ENCODE results near the gene SEL1L2.

The SEL1L2 gene

DNA sequence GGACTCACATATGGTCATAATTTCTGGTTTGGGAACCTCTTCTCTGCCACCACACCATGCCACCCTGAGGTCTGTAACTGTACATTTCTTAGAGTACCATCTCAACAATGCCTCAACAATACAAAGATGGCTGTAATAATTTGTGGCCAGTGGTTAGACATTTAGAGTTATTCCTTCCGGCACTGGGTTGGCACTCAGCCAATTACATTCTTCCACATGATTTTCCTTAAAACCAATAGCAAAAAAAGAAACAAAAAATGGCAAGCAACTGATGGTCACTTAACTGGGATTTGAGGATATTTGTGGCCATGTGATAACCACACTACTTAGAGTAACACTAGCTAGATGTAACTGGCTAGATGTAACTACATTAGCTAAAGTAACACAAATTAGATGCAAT, 79.9 kb downstream of the SEL1L2 start:
- no peak overlapping the region for H3K27ac ChIP-seq
- no peak overlapping the region for H3K4me3 ChIP-seq (ENCODE audit: low read depth, low read length)
- TF ChIP-seq, protein P1, sequence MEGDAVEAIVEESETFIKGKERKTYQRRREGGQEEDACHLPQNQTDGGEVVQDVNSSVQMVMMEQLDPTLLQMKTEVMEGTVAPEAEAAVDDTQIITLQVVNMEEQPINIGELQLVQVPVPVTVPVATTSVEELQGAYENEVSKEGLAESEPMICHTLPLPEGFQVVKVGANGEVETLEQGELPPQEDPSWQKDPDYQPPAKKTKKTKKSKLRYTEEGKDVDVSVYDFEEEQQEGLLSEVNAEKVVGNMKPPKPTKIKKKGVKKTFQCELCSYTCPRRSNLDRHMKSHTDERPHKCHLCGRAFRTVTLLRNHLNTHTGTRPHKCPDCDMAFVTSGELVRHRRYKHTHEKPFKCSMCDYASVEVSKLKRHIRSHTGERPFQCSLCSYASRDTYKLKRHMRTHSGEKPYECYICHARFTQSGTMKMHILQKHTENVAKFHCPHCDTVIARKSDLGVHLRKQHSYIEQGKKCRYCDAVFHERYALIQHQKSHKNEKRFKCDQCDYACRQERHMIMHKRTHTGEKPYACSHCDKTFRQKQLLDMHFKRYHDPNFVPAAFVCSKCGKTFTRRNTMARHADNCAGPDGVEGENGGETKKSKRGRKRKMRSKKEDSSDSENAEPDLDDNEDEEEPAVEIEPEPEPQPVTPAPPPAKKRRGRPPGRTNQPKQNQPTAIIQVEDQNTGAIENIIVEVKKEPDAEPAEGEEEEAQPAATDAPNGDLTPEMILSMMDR (IDR thresholded peaks at IDR 0.05; ENCODE audit: low read depth, low read length): no peak
- H3K9me3 ChIP-seq (ENCODE audit: severe bottlenecking): no peaks in the 10 kb centered on the region
- H3K27me3 ChIP-seq (ENCODE audit: insufficient read depth, low read depth, severe bottlenecking): no peaks in the 10 kb centered on the region
- DNase-seq: no peak
- H3K36me3 ChIP-seq: no peaks in the 10 kb centered on the region

DNA sequence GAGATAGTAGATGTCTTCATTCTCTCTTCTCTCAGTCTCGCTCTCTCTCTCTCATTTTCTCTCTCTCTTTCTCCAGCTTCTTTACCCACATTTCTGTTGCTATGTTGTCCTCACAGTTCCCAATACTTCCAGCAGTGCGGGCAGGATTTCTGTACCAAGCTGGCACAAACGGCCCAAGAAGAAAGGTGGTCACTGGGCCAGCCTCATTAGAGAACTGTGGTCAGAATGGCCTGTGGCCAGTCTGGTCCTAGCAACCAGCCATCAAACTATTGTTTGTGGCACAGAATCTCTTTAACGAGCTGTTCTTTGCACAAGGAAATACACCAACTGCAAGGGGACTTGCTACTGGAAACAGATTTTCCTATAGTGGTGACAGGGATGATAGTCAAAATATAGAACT, 81.3 kb downstream of the SEL1L2 start:
- DNase-seq: no peak
- no peaks in the 10 kb centered on the region for H3K9me3 ChIP-seq (ENCODE audit: severe bottlenecking)
- no peaks in the 10 kb centered on the region for H3K36me3 ChIP-seq
- no peak overlapping the region for H3K4me3 ChIP-seq (ENCODE audit: low read depth, low read length)
- no peak overlapping the region for H3K27ac ChIP-seq
- H3K27me3 ChIP-seq (ENCODE audit: insufficient read depth, low read depth, severe bottlenecking): no peaks in the 10 kb centered on the region
- TF ChIP-seq, protein P1 (IDR thresholded peaks at IDR 0.05; ENCODE audit: low read depth, low read length): no peak

DNA sequence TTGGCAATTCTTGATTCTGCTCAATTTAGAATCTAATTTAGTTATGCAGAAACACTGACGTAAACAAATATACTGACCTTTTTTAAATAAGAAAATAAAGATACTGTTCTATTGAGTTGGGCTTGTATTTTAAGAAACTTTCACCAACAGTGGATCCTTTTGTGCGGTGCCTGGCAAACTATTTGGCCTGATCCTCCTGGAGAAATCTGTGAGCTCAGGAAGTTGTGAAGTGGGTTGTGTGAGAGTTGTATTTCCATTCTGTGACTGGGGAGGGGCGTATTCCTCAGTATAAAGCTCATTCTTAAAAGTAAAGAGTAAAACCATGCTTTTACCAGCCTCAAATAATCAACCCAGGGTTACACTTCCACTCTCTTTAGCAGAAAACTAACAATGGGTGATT, 85.6 kb downstream of the SEL1L2 start:
- Histone ChIP-seq H3K27ac (no peak overlapping the region), H3K4me3 (ENCODE audit: low read depth, low read length) (no peak overlapping the region), H3K36me3 (no peaks in the 10 kb centered on the region), H3K9me3 (ENCODE audit: severe bottlenecking) (no peaks in the 10 kb centered on the region), H3K27me3 (ENCODE audit: insufficient read depth, low read depth, severe bottlenecking) (no peaks in the 10 kb centered on the region)
- TF ChIP-seq, protein P1 (IDR thresholded peaks at IDR 0.05; ENCODE audit: low read depth, low read length): no peak
- DNase-seq: no peak

DNA sequence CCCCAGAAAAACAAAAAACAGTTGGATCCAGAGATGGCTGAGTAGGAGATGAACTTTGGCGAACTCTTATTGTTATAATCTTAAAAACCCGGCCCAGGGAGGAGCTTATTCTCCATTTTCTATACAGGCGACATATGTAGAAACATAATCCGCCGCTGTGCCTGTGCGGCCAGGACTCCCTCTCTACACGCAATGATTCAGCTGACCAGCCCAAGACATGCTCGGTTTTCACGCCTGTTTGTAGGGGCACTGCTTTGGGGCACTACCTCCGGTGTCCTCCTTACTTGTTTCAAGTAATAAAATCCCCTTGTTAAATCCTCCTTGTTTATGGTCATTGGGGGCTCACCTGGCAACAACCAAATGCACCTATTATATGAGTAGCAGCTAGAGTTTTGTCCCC, 89.9 kb downstream of the SEL1L2 start:
- TF ChIP-seq, protein P1 (IDR thresholded peaks at IDR 0.05; ENCODE audit: low read depth, low read length): no peak
- Histone ChIP-seq H3K36me3 (no peaks in the 10 kb centered on the region), H3K27me3 (ENCODE audit: insufficient read depth, low read depth, severe bottlenecking) (no peaks in the 10 kb centered on the region), H3K9me3 (ENCODE audit: severe bottlenecking) (no peaks in the 10 kb centered on the region), H3K4me3 (ENCODE audit: low read depth, low read length) (no peak overlapping the region), H3K27ac (no peak overlapping the region)
- DNase-seq: no peak

DNA sequence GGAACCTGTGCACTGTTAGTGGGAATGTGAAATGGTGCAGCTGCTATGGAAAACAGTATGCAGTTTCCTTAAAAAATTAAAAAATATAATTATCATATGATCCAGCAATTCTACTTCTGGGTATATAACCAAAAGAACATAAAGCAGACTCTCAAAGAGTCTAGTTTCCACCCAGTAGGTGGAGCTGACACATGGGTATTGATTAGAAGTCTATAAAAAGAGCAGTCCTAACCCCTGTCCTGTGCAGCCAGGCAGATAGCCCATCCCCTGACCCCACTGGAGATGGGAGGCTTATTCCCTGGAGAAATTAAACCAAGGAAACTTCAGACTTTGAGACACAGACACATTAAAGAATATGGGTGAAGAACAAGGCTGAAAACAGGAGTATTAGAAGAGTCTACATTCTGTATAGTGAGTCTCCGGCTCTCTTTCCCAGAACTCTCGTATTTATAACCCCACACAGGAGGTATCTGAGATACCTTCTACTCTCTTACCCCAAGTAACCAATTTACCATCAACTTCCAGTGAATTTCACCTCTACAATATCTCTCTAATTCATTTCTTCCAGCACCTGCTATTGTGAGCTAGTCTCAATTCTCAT, 92.3 kb downstream of the SEL1L2 start:
- Histone ChIP-seq H3K4me3 (ENCODE audit: low read depth, low read length) (no peak overlapping the region), H3K27ac (no peak overlapping the region), H3K36me3 (no peaks in the 10 kb centered on the region), H3K9me3 (ENCODE audit: severe bottlenecking) (no peaks in the 10 kb centered on the region), H3K27me3 (ENCODE audit: insufficient read depth, low read depth, severe bottlenecking) (no peaks in the 10 kb centered on the region)
- TF ChIP-seq, protein P1 (IDR thresholded peaks at IDR 0.05; ENCODE audit: low read depth, low read length): peak; percentile 25; the same call in 1 of the 2 replicates
- peak; percentile 12 for DNase-seq

DNA sequence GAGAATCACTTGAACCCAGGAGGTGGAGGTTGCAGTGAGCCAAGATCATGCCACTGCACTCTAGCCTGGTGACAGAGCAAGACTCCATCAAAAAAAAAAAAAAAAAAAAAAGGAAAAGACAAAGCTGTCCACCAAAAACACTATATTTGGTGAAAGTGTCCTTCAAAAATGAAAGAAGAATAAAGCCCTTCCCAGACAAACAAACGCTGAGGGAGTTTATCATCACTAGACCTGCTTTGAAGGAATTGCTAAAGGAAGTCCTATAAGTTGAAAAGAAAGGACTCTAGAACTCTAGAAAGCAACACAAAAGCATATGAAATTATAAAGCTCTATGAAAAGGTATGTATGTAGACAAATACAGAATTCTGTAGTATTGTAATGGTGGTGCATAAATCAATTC, 98.8 kb downstream of the SEL1L2 start:
- peaks cover 7% of the 10 kb centered on the region for H3K9me3 ChIP-seq (ENCODE audit: severe bottlenecking)
- no peak overlapping the region for H3K4me3 ChIP-seq (ENCODE audit: low read depth, low read length)
- no peaks in the 10 kb centered on the region for H3K27me3 ChIP-seq (ENCODE audit: insufficient read depth, low read depth, severe bottlenecking)
- no peaks in the 10 kb centered on the region for H3K36me3 ChIP-seq
- no peak overlapping the region for H3K27ac ChIP-seq
- no peak for DNase-seq
- TF ChIP-seq, protein P1 (IDR thresholded peaks at IDR 0.05; ENCODE audit: low read depth, low read length): no peak

Measured in WERI-Rb-1 (cell line).